Uterus (tissue), 2 donors: ENCODE measurements around the gene RHEB.

Experiments used
- POLR2A ChIP-seq, 2 donors: fragments of 450-650 bp; IDR thresholded peaks; one replicate each; pipeline ENCODE4 v1.6.1; 2016; ENCODE audit warnings: antibody characterized with exemption in 2 of 2, mild to moderate bottlenecking in 1 of 2, moderate library complexity in 1 of 2
- TF ChIP-seq, protein P1 (sequence below), 4 experiments: fragments of 200-600 bp in 2 of 4; fragments of 450-650 bp in 2 of 4; sonication (generic) in 2 of 4; IDR thresholded peaks; one replicate each; pipeline ENCODE4 v1.5.1; 2016 to 2019; ENCODE audit warnings: antibody characterized with exemption in 4 of 4, mild to moderate bottlenecking in 2 of 4, moderate library complexity in 1 of 4

DNA sequence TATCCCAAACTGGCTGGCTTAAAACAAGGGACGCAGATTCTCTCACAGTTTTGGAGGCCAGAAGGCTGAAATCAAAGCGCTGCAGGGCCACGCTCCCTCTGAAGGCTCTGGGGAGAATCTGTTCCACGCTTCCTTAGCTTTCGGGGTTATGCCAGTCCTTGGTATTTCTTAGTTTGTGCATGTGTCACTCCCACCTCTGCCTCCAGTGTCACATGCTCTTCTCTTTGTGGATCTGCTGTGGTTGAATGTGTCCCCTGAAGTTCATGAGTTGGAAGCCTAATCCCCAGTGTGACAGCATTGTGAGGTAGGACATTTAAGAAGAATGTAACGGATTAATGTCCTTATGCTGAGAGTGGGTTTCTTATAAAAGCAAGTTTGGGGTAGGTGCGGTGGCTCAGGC is 29.4 kb upstream of the RHEB start:
- TF ChIP-seq, protein P1, sequence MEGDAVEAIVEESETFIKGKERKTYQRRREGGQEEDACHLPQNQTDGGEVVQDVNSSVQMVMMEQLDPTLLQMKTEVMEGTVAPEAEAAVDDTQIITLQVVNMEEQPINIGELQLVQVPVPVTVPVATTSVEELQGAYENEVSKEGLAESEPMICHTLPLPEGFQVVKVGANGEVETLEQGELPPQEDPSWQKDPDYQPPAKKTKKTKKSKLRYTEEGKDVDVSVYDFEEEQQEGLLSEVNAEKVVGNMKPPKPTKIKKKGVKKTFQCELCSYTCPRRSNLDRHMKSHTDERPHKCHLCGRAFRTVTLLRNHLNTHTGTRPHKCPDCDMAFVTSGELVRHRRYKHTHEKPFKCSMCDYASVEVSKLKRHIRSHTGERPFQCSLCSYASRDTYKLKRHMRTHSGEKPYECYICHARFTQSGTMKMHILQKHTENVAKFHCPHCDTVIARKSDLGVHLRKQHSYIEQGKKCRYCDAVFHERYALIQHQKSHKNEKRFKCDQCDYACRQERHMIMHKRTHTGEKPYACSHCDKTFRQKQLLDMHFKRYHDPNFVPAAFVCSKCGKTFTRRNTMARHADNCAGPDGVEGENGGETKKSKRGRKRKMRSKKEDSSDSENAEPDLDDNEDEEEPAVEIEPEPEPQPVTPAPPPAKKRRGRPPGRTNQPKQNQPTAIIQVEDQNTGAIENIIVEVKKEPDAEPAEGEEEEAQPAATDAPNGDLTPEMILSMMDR (IDR thresholded peaks at IDR 0.05): no peak
- no peak for TF ChIP-seq POLR2A (IDR thresholded peaks at IDR 0.05)
